OCI-LY7 (cell line): Measurements from ENCODE around the gene AUTS2.

Source experiments
- CTCF ChIP-seq: fragments of 200-600 bp; sonication (generic); conservative IDR thresholded peaks from 2 replicates; pipeline ENCODE4 v1.5.1; 2014; ENCODE audit warnings: mild to moderate bottlenecking, antibody characterized with exemption, low read length, moderate library complexity, mixed read lengths
- EZH2phosphoT487 ChIP-seq: fragments of 200-600 bp; sonication (generic); IDR thresholded peaks from 2 replicates; pipeline ENCODE4 v1.6.1; 2018; ENCODE audit warnings: low read depth, borderline replicate concordance, mild to moderate bottlenecking, mixed run types, antibody characterized with exemption, low read length, moderate library complexity, mixed read lengths

DNA sequence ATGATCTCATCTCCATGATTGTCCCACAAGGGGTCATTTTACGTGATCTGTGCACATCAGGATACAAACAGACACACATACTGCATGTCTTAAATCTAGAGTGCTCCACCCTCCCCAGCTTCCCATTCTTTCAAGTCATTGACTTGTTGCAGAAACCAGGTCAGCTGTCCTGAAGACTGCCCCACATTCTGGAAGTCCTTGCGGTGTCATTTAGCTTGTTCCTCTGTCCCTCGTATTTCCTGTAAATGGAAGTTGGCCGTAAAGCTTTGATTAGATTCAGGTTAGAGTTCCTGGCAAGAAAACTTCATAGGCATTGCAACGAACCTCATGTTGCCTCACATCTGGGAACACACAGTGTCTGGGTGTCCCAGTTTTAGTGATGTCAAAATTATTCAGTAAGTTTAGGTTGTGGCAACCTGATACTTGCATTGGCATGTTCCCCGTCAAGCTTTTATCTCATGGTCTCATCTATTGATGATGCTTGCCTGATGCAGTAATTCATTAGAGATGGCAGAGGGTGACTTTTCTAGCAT is 1116.3 kb downstream of the AUTS2 start:
- no peak for TF ChIP-seq CTCF
- no peak for TF ChIP-seq EZH2phosphoT487
